Globus pallidus (tissue), 1 donor: ENCODE measurements around the gene KRTAP20-3.

Experiments
- DNase-seq: peaks from one replicate; pipeline ENCODE4 v3.0.0-alpha.2; 2015; ENCODE audit warnings: low spot score

The KRTAP20-3 gene

DNA sequence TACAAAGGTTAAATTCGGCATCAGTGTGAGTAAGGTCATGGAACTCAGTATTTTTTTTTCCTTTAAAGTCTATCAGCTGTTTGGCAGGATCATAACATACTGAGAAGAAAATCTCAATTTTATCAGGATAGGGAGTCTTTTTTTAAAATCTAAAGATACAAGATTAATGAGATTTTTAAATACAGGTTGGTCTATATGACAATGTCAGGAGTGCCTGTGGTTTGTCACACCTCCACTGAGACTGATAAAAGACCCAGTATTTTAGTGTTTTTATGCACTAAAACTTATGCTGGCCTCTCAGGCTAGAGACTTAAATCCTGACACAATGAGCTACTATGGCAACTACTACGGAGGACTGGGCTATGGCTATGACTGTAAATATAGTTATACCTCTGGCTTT, at the start of gene KRTAP20-3:
KRTAP20-3 (plus strand) TSS at position 301 of the 400 bp plus-strand sequence.
- no peak for DNase-seq

DNA sequence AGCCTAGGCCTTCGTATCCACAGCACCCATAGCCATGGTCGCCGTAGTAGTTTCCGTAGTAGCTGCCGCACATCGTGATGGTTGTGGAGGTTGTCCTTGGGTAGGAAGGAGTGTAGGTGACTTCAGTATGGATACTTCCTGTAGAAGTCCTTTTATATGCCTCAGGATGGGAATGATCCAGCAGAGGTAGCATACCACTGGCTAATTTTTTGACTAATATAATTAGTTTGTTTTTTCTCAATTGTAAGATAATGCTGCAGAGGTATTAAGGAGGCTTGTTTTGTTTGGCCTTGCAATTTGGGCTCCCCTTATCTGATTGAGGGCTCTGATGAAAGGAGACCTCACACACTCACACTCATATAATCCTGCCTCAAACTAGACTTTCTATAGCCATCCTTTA, 43.9 kb upstream of the KRTAP20-3 start, which contains the start of gene KRTAP6-2:
KRTAP6-2 (minus strand) TSS at position 101 of the 400 bp plus-strand sequence; CDS start at position 73, 28 bp downstream.
- no peak for DNase-seq

DNA sequence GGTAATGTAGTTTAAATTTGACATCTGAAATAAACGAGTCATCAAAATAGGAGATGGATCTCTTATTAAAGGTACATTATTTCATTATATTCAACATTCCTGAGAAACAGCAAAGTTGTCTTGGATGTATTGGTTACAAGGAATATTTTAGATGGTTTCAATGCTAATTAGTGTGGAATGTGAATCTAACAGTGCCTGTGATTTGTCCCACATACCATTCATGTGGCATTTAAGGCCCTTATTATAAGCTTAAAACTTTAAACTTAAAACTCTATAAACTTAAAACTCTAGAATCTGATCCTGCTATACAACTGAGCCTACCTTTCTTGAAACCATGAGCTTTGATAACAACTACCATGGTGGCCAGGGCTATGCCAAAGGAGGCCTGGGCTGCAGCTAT, 41.9 kb upstream of the KRTAP20-3 start, which contains the start of gene KRTAP22-1:
KRTAP22-1 (plus strand) TSS at position 301 of the 400 bp plus-strand sequence.
- DNase-seq: no peak

DNA sequence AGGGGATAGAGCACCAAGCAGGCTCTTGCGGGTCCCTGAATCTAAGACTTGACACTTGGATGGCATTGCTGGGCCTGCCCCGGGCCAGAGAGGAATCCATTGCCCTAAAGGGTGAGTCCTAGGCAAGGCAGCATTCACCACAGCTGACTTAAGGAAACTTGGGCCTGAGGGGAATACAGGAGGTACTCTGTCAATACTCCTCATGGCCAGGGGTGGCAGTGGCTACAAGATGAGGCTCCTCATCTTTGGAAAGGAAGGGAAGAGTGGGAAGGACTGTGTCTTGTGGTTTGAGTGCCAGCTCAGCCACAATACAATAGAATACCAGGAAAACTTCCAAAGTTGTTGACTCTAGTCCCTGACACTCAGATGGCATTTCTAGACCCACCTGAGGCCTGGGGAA, 36.7 kb upstream of the KRTAP20-3 start:
- DNase-seq: no peak

DNA sequence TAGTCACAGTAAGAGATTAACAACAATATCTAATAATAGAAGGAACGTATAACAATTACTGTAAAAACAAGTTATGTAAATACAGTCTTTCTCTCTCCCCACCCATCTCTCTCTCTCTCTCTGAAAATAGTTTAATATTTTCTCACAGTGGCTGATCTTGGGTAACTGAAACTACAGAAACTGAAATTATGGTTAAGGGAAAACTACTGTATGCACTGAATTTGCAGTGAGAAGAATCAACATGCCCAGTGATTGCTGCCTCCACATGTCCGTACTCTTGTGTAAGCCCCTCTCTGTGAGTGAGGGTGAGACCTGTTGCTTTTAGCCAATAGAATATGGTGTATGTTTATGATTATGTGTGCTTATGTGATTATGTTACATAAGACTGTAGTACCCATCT, 30.5 kb upstream of the KRTAP20-3 start:
- DNase-seq: no peak

DNA sequence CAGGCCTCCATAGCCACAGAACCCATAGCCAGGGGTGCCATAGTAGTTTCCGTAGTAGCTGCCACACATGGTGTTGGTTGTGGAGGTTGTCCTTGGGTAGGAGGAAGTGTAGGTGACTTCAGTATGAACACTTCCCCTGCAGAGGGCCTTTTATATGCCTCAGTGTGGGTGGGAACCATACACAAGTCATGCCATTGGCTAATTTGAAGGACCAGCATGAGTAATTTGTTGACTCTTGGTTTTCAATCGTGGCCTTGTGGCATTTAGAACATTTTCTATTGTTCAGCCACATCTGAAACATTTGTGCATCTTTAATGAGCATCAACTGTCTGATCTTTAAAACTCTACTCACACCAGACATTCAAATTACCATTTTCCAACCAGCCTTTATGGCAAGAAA, 28.8 kb upstream of the KRTAP20-3 start, which contains the start of gene KRTAP6-1:
KRTAP6-1 (minus strand) TSS at position 95 of the 400 bp plus-strand sequence; CDS start at position 69, 26 bp downstream.
- no peak for DNase-seq

DNA sequence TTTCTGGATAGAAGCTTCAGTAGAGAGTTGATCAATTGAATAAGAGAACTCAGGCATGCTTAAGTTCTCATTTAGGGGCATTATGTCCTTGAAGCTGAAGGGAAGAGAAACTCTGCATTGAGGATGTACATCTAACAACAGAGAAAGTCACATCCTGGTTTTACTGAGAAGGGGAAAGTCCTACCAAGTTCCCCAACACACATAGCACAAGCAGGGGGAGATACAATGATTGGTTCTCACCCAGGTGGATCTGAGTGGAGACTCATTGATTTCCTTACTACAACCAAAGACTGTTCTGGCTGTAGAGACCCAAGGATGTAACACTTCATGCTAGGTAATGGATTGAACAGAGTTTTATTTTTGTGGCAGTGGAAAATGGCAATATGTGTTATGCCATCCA, 27.5 kb upstream of the KRTAP20-3 start:
- no peak for DNase-seq

DNA sequence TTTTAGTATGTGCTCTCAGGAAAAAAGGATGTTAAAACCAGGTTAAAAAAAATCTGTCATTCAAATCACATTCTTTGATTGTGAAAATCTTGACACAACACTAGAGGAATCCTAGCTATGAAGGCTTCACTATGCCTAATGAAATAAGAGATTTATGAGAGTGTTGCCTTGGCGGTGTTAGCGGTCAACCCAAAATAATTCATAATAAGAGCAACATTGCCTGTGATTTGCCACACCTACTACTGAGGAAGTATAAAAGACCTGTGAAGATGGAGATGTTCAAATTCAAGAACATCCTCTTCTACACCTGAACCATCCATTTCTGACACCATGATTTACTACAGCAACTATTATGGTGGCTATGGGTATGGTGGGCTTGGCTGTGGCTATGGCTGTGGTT, 26.5 kb upstream of the KRTAP20-3 start, which contains the start of gene KRTAP20-1:
KRTAP20-1 (plus strand) TSS at position 301 of the 400 bp plus-strand sequence; CDS start at position 331, 30 bp downstream.
- no peak for DNase-seq

DNA sequence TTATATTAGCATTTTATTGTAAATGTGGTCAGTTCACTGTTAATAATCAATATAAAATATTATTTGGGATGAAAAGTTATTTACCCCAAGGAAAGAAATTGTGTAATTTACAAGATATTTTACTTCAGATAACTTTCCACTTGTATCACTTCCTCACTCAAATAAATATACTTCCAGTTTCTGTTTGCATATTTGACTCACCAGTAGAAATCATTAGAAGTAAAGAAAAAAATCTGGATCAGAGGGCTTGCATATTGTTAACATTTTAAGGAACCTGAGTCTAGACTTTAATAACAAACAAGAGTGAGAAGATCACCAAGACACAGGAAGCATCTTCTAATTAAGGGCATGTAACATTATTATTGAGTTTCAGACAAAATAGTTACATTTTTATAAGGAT, 22.6 kb upstream of the KRTAP20-3 start:
- DNase-seq: no peak

DNA sequence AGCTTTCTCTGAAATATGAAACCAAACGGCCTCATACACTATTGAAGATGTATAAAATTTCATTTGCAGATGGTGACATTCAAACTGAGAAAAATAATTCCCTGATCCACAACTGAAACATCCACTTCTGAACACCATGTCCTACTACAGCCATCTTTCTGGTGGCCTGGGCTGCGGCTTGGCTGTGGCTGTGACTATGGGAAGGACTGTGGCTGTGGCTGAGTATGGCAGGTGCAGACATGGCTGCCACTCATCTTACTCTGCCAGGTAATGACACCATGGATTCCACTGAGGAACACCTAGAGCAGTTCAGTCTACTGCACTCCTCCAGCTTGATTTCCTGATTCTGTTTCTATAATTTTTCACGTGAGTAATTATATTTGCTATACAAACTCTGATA, 22.1 kb upstream of the KRTAP20-3 start, which contains the start of gene KRTAP20-4:
KRTAP20-4 (plus strand) TSS at position 106 of the 400 bp plus-strand sequence.
- no peak for DNase-seq

DNA sequence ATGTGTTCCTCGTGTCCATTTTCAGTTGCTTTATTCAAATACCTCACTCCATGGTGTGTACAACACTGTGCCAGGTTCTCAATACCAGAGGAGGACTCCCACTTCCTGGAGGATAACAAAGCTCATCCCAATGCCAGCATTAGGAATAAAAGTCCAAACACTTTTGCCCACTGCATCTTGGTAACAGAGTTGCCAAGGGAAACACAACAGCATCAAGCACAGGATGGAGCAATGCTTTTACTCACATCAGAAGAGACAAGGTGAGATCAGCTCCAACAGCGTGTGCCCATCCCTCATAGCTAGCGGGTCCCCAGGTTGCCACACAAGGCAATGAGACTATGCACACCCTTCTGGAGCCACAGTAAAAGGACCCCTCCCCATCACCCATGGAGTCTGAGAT, 19.3 kb upstream of the KRTAP20-3 start:
- no peak for DNase-seq

DNA sequence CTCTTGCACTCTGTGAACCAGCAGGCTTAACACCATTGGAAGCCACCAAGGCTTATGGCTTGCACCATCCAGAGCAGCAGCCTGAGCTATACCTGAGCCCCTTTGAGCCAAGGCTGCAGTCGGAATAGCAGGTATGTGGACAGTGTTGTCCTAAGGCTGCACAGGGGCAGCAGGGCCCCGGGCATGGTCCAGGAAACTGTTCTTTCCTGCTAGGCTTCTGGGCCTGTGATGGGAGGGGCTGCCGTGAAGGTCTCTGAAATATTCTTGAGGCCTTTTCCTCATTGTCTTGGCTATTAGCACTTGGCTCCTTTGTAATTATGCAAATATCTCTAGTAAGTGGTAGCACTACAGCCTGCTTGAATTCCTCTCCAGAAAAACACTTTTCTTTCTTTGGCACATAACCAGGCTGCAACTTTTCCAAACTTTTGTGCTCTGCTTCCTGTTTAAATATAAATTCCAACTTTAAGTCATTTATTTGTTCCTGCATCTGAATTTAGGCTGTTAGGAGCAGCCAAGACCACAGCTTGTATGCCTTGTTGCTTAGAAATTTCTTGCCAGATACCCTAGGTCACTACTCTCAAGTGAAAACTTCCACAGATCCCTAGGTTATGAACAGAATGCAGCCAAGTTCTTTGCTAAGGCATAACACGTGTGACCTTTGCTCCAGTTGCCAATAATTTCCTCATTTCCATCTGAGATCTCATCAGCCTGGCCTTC, 17.1 kb upstream of the KRTAP20-3 start:
- no peak for DNase-seq

DNA sequence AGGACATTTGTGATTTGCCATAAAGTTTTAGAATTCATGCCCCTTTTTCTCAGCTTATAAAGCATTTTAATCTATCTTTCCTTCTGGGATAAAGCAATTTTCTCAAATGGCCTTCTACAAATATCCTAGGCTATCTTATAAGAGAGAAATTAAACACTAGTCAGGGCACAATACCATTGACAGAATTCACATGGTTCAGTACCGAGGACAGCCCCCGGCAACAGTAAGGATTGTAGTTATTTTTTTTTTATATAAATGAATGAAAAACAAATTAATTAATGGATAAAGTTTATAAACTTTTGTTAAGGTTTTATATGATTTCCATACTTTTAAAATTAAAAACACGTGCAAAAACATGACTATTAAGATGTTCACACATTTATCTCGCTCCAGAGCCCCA, 14.6 kb upstream of the KRTAP20-3 start:
- DNase-seq: no peak

DNA sequence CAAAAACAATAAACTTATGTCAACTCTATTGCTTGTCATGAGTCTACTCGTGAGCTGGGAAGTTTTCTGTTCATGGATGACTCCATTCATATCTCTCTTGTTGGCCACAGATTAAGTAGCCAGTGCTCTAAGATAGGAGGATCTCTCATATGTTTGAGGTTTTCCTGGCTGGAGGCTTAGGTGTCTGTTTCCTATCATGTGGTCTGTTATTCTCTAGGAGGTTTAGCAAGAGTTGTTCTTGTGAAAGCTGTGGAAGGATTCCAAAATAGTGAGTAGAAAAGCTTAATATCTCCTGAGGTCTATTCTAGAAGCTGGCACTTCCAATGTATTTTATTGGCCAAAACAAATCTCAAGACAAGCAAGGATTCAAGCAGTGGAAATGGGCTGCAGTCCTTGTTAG, 13.5 kb upstream of the KRTAP20-3 start:
- DNase-seq: no peak

DNA sequence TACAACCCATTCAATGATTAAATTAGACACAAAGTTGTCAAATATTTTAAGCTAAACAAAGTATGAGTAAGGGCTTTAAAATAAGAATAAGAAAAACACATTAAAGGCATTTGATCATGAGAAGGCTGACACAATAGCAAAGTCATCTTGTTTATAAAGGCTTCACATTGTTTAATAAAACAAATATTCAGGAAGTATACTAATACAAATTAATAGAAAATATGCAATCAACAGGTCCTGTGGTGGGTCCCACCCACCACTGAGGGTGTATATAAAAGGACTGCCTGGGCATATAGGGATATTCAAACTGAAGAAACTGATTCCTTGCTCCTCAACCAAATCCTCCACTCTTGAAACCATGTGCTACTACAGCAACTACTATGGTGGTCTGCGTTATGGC, 7.8 kb upstream of the KRTAP20-3 start, which contains the start of gene KRTAP20-2:
KRTAP20-2 (plus strand) TSS at position 301 of the 400 bp plus-strand sequence; CDS start at position 359, 58 bp downstream.
- DNase-seq: no peak

DNA sequence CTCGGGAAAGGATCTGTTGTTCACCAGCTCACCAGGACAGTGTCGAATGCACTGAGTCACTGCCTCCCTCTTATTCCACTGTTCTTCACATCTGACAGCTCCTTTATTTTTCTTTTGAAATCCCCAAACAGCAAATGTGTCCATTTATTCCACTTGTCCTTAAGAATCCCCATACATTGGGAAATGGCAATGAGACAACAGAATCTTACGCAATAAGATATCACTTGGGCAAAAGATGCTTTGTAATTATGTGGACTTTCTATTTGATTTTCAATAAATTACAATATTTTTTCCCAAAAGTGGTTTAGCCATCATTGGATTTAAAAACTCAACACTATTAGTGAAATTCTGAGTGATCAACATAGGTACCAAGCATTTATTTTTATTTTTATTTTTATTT, 4.0 kb upstream of the KRTAP20-3 start:
- no peak for DNase-seq

DNA sequence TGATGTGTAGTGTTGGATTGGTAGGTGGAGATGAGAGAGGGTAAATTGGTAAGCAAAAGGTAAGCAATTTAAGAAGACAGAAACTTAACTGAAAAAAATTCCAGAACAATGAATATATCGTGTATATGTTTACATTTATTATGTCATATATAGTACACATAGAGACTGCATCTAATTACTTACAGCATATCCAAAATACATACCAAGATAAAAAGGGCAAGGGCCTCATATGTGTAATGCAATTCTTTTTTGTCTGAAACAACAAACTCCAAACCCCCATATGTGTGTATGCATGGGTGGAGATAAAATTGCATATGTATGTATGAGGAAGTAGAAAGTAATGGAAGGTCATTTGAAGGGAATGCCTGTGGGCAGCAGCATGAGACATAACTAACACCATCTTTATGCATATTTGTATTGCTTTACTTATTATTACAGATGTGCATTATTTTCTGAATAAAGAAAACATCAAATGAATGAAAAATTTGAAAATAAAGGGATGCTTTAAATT, 4.3 kb downstream of the KRTAP20-3 start:
- no peak for DNase-seq

DNA sequence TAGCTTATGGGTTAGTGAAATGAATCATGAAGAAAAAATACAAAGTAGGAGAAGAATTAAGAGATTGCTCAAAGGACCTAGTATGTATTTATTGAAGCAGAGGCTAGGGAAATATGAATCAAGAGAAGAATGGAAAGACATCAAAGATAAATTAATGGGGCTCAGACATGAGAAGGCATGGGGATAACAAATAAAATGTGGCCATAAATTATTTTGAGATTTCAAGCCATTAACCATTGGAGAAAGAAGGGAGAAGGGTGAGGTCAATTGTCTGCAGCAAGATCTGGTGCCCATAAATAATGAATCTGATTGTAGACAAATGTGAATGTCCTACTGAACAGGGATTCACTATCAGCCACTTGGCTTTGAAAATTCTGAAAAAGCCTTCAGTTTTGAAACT, 10.2 kb downstream of the KRTAP20-3 start:
- no peak for DNase-seq

DNA sequence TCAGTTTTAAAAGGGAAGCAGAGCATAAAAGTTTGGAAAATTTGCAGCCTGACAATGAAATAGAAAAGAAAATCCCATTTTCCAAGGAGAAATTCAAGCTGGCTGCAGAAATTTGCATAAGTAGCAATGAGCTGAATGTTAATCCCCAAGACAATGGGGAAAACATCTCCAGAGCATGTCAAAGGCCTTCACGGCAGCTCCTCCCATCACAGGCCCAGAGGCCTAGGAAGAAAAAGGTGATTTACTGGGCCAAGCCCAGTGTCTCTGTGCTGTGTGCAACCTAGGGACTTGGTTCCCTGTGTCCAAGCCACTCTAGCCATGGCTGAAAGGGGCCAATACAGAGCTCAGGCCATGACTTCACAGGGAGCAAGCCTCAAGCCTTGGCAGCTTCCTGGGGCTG, 26.1 kb downstream of the KRTAP20-3 start:
- no peak for DNase-seq

DNA sequence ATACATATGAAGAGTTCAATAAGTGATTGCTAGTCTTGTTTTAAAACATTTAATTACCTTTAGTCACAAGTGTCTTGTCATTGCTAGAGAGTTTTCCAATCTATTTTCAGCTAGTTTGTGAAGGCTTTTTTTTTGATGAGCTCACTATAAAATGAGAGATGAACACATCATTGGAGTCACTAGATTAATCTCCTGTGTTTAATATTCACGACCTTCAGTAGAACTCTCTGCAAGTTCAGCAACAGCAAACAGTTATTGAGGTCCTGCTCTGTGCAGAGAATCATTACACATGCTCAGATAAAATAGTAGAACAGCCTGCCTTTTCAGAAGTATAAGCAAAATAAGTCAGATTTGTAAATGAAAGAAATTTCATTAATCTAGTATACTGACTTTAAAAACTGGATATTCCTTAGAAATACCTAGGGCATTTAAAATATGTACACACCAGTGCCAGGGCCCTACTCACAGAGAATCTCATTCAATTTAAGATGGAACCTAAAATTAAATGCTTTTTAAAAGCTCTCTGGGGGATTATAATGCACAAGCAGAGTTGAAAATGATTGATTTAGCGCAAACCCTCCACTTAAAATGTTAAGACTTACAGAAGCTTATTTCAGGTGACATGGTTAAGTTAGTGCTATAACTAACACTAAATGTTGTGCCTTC, 30.5 kb downstream of the KRTAP20-3 start:
- DNase-seq: no peak

DNA sequence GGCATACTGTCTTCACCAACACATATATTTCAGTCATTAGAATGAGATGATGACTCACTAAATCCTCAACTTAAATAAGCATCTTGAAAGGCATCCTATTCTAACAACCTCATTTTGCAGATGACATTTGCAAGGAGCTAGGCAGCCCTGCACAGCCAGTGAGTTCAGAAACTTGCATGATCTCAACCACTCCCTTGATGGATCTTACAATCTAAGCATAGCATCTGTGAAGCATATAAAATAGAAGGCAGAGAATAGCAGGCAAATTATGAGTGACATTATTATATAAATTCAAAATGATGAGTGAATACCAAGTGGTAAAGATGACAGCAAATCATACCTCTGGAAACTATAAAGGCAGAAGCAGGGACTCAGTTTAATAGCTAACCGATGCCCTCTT, 31.6 kb downstream of the KRTAP20-3 start:
- DNase-seq: no peak

DNA sequence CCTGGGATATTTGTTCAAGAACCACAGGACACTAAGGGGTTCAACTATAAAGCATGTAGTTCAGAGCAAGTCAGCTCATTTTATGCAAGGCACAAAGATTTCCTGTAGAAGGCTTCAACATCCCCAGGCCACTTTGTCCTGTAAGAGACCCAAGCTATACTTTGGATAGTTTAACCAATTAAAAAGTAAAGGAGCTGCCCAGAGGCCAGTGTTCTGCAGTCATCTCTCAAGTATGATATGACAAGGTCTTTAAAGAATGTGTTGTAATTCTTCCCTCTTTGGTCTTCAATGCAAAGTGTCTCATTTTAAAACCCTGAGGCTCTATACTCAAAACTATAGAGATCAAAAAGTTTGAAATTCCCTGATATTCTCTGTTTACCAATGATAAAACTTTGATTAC, 34.1 kb downstream of the KRTAP20-3 start:
- no peak for DNase-seq

DNA sequence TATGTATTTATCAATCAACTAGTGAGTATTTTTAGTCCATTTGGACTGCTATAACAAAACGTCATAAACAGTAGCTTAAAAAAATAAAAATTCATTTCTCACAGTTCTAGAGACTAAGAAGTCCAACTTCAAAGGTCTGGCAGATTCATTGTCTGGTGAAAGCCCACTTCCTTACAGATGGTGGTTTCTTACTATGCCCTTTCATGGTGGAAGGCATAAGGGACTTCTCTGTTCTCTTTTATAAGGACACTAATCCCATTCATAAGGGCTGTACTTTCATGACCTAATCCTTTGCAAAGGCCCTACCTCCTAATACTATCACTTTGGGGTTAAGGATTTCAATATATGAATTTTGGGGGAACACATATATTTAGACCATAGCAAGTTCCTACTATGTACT, 37.9 kb downstream of the KRTAP20-3 start:
- no peak for DNase-seq
